IPS-20b (cell line): ENCODE measurements around the gene LGMN.

ENCODE experiments used
- H3K27ac ChIP-seq: one replicate; pipeline ENCODE4 v1.5.1; 2013; ENCODE audit warnings: low read length
- H3K27me3 ChIP-seq: 2 replicates; pipeline ENCODE4 v1.6.1; 2013; ENCODE audit warnings: mild to moderate bottlenecking, low read length, inconsistent platforms; ENCODE audit not compliant: insufficient read depth
- H3K36me3 ChIP-seq: 2 replicates; pipeline ENCODE4 v1.6.1; 2013; ENCODE audit warnings: low read depth, mild to moderate bottlenecking, inconsistent platforms, low read length, moderate library complexity; ENCODE audit not compliant: insufficient read depth
- H3K4me1 ChIP-seq: 2 replicates; pipeline ENCODE4 v1.6.1; 2013; ENCODE audit warnings: mild to moderate bottlenecking, control low read depth, inconsistent platforms, low read length, moderate library complexity; ENCODE audit not compliant: insufficient read depth
- H3K4me3 ChIP-seq: 2 replicates; pipeline ENCODE4 v1.5.1; 2013; ENCODE audit warnings: mild to moderate bottlenecking, low read length, inconsistent platforms
- H3K9ac ChIP-seq: 2 replicates; pipeline ENCODE4 v1.6.1; 2013; ENCODE audit warnings: low read depth, mild to moderate bottlenecking, inconsistent platforms, low read length, moderate library complexity
- H3K9me3 ChIP-seq: 2 replicates; pipeline ENCODE4 v1.6.1; 2013; ENCODE audit warnings: mild to moderate bottlenecking, low read depth, low read length, inconsistent platforms; ENCODE audit not compliant: insufficient read depth

Gene LGMN

DNA sequence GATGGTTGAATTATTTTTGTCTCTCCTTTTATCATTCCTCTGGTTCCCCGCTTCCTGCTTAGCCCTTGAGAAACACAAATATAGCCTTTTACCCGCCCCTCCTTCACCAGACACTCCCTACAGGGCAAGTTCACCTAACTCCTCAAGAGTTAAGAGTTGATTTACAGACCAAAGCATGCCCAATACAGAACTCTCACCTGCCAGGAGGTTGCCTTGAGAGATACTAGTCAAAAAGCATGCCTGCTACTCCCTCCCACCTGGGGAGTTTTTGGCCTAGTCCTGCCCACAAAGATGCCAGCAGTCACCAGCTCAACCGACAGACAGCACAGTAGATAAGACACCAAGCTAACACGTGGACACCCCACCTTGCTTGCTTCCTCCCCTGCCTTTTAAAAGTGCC lies 11.2 kb downstream of the LGMN start:
- H3K9ac ChIP-seq, result no peak overlapping the region
- H3K27ac ChIP-seq, result no peak overlapping the region
- H3K27me3 ChIP-seq, result no peaks in the 10 kb centered on the region
- no peak overlapping the region for H3K4me3 ChIP-seq
- H3K36me3 ChIP-seq, result peaks cover 8% of the 10 kb centered on the region; the same call in 1 of the 2 replicates
- no peaks in the 10 kb centered on the region for H3K4me1 ChIP-seq
- H3K9me3 ChIP-seq, result no peaks in the 10 kb centered on the region

DNA sequence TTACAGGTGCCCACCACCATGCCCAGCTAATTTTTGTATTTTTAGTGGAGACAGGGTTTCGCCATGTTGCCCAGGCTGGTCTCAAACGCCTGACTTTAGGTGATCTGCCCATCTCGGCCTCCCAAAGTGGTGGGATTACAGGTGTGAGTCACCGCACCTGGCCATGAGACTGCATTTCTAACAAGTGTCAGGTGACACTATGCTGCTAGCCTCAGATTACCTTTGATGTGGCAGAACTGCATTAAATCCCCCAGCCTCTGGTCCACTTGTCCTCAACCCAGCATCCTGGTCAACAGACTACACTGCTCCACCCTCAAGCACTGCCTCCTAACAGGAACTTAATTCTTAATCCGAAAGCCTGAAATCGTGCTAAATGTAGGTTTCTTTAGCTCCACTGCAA lies 13.1 kb downstream of the LGMN start:
- Histone ChIP-seq H3K4me3 (no peak overlapping the region), H3K9me3 (no peaks in the 10 kb centered on the region), H3K27ac (no peak overlapping the region), H3K27me3 (no peaks in the 10 kb centered on the region), H3K9ac (no peak overlapping the region), H3K4me1 (no peaks in the 10 kb centered on the region), H3K36me3 (peaks cover 19% of the 10 kb centered on the region)

DNA sequence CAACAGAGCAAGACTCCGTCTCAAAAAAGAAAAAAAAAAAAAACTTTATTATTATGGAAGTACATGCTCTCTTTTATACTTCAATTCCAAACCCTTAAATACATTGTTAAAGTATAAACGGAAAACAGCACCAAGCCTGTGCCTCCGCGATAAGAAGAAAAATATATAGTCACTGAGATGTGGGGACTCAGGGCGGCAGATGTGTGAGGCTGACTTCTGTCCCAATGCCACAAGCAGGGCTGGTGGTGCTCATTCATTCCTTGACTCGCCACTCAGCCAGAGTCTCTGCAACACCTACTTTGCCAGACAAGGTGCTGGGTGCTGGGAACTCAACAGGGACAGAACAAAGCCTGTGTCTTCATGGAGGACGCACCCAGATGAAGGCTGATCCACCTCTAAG lies 13.8 kb downstream of the LGMN start:
- H3K4me3 ChIP-seq, result no peak overlapping the region
- H3K36me3 ChIP-seq, result peaks cover 19% of the 10 kb centered on the region
- no peaks in the 10 kb centered on the region for H3K27me3 ChIP-seq
- no peak overlapping the region for H3K27ac ChIP-seq
- no peaks in the 10 kb centered on the region for H3K4me1 ChIP-seq
- no peak overlapping the region for H3K9ac ChIP-seq
- no peaks in the 10 kb centered on the region for H3K9me3 ChIP-seq

DNA sequence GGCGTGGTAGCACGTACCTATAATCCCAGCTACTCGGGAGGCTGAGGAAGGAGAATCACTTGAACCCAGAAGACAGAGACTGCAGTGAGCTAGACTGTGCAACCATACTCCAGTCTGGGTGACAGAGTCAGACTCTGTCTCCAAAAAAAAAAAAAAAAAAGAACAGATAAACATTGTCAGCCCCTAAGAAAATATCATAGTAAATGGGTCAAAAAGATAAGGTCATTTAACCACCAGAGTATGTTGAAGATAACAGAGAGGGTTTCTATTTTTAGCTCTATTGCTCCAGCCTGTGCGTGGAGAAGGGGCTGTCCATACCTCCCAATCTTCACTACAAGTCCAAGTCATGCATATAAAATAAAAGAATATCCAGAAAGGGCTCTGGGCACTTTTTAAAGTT lies 15.4 kb downstream of the LGMN start:
- Histone ChIP-seq H3K27me3 (no peaks in the 10 kb centered on the region), H3K27ac (no peak overlapping the region), H3K36me3 (peaks cover 25% of the 10 kb centered on the region), H3K4me1 (no peaks in the 10 kb centered on the region), H3K9me3 (no peaks in the 10 kb centered on the region), H3K9ac (no peak overlapping the region), H3K4me3 (no peak overlapping the region)

DNA sequence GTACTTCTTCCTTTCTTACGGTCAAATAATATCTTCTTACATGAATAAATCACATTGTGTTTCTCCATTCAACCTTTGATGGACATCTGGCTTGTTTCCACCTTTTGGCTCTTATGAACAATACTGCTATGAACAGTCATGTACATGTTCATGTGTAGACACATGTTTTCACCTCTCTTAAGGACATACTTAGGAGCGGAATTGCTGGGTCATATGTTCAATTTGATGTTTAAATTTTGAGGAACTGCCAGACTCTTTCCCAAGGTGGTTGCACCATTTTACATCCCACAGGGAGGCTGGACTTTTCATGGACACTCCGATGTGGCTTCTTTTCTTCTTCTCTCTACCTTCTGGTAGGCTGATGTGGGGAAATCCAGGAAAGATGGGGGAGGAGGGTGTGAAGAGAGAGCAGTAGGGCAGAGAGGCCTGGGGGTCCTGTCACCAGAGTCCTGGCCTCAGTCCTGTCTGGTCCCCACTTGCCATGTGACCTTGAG lies 16.8 kb downstream of the LGMN start:
- Histone ChIP-seq H3K27me3 (no peaks in the 10 kb centered on the region), H3K36me3 (peaks cover 25% of the 10 kb centered on the region), H3K4me3 (no peak overlapping the region), H3K27ac (no peak overlapping the region), H3K4me1 (no peaks in the 10 kb centered on the region; the same call in 1 of the 2 replicates), H3K9ac (no peak overlapping the region), H3K9me3 (no peaks in the 10 kb centered on the region)

DNA sequence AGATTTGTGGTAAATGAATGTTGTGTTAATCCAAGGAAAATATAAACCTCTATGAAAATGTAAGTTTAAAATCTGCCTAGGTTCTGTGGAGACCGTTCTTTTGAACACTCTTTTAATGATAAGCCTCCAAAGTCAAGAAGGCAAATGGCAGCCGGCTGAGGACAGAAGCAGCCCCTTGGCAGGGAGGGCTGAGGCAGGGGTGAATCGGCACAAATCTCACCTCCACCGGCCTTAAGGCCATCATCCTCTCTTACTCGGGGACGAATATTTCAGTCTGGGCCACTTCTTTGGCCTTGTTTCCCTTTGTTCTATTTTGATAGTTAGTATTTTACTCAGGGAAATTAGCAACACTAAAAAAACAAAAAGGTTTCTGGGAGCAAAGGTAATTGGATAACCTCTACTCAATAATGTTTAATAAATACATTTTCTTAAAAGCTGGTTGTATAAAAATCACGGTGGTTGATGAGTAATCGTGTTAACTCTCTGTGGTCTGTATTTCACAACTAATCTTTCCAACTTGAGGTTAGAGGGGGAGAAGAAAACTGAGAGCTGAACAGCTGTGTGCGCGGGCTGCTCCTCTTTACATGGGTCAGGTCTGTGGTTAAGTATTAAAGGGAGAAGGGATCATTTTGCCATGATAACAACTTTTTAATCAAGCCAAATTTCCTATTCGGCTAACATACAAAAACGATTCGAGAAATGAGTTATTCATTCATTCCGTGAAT lies 18.6 kb downstream of the LGMN start:
- Histone ChIP-seq H3K36me3 (peaks cover 25% of the 10 kb centered on the region), H3K4me1 (no peaks in the 10 kb centered on the region; the same call in 1 of the 2 replicates), H3K9me3 (no peaks in the 10 kb centered on the region), H3K4me3 (no peak overlapping the region), H3K27ac (no peak overlapping the region), H3K27me3 (no peaks in the 10 kb centered on the region), H3K9ac (no peak overlapping the region)

DNA sequence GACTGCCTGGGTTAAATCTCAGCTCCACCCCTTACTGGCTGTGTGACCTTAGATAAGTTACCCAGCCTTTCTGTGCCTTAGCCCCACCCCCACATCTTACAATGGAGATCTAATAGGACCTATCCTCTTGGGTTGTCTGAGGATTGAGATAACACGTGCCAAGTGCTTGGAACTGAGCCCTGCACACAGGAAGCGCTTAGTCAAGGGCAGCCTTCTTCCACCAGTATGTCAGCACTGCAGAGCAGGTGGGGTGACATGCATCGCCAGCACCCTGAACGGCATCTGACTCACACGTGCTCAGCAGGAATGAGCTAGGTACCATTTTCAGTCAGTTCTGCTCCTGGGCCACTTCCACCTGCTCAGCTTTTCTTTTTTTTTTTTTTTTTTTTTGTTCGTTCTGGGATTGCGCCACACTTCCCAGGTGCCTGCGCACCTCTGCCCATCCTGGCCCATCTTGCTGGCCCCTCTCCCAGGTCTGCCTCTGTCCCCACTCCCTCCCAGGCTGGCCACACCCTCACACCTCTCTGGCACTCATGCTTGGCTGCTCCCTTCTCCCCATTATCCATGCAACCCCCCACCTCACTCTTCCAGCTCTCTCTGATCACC lies 19.6 kb downstream of the LGMN start:
- H3K4me1 ChIP-seq, result no peaks in the 10 kb centered on the region; the same call in 1 of the 2 replicates

DNA sequence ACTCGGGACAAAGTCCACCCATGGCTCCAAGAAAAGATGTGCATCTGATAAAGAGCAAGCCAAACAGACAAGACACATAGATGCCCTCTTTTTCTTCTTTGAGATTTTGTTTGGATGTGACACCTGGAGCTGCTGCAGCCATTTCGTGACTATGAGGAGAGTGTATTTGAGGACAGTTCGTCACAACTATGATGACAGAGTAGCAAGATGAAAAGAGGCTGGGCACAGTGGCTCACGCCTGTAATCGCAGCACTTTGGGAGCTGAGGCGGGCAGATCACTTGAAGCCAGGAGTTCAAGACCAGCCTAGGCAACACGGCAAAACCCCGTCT lies 21.5 kb downstream of the LGMN start:
- Histone ChIP-seq H3K36me3 (peaks cover 17% of the 10 kb centered on the region), H3K4me3 (no peak overlapping the region), H3K4me1 (no peaks in the 10 kb centered on the region; the same call in 1 of the 2 replicates), H3K9me3 (no peaks in the 10 kb centered on the region), H3K27me3 (no peaks in the 10 kb centered on the region), H3K27ac (no peak overlapping the region), H3K9ac (no peak overlapping the region)

More for the DNA sequence above, 19.6 kb downstream of the LGMN start:
- Histone ChIP-seq H3K9me3 (no peaks in the 10 kb centered on the region), H3K27ac (no peak overlapping the region), H3K36me3 (peaks cover 25% of the 10 kb centered on the region), H3K4me3 (no peak overlapping the region), H3K9ac (no peak overlapping the region), H3K27me3 (no peaks in the 10 kb centered on the region)

DNA sequence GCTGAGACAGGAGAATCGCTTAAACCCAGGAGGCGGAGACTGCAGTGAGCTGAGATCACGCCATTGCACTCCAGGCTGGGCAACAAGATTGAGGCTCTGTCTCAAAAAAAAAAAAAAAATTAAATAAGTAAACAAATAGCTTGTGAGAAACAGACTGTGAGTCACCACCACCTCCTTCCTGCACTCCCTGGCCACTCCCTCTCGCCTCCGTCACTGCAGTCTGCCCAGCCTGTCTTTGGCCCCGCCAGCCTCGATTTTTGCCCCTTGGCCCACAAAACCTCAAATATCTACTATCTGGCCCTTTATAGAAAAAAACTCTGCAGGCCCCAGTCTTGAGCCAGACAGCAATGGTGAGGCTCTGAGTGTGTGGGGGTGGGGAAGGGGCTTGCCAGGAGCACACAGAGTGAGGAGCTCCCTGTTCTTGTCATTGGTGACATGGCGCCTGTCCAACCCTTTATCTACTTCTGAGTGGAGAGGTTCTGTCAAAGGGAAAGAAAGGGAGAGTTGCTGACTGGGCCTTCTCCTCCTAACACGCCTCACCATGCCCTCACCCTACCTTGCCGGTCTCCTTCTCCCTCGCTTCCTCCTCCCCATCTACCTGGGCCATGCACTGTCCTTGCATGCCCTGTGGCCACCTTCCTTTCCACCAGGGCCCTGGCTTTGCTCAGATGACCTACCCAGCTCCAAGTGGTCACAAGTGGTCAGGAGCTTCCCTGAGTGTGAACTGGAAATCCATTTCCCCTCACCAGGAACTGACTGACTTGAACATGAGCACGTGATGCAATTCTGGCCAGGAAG lies 22.1 kb downstream of the LGMN start:
- H3K36me3 ChIP-seq, result peaks cover 12% of the 10 kb centered on the region
- no peaks in the 10 kb centered on the region for H3K9me3 ChIP-seq
- no peaks in the 10 kb centered on the region; the same call in 1 of the 2 replicates for H3K4me1 ChIP-seq
- no peak overlapping the region for H3K4me3 ChIP-seq
- no peak overlapping the region for H3K9ac ChIP-seq
- no peaks in the 10 kb centered on the region for H3K27me3 ChIP-seq
- H3K27ac ChIP-seq, result no peak overlapping the region

DNA sequence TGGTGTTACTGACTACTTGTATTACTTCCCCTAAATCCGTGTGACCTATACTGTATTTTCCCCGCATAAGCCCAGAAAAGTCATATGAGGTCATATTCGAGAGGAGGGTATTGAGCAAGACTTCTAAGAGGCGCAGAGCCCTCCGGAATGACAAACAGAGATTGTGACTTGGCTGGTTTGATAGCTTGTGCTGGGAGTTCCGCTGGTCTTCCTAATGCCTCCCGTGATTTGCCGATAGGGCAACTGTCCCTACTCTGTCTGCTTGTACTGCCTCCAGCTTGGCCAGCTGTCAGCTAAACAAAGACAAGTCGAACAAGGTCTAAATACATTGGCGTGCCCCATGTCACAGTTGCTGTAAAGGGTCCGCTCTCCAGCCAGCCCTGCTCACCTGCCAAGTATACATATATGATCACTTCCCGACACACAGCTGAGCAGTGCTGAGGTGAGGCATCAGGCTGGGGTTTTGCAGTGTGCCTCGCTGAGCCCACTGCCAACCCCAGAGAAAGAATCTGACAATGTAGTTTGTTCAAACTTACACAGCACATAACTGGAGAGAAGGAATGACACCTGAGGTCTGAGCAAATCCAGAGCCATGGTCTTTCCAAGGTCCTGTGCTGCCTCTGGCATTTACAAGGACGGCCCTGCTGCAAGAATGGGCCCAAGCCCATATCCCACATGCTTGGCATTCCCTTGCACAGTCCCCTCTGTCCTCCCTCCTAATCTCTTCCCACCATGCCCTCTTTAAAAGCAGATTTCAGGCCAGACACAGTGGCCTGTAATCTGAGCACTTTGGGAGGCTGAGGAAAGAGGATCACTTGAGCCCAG lies 23.7 kb downstream of the LGMN start:
- H3K36me3 ChIP-seq, result peaks cover 7% of the 10 kb centered on the region; the same call in 1 of the 2 replicates
- H3K9me3 ChIP-seq, result no peaks in the 10 kb centered on the region
- no peak overlapping the region for H3K4me3 ChIP-seq
- H3K27ac ChIP-seq, result no peak overlapping the region
- no peaks in the 10 kb centered on the region; the same call in 1 of the 2 replicates for H3K4me1 ChIP-seq
- H3K27me3 ChIP-seq, result no peaks in the 10 kb centered on the region
- no peak overlapping the region for H3K9ac ChIP-seq

DNA sequence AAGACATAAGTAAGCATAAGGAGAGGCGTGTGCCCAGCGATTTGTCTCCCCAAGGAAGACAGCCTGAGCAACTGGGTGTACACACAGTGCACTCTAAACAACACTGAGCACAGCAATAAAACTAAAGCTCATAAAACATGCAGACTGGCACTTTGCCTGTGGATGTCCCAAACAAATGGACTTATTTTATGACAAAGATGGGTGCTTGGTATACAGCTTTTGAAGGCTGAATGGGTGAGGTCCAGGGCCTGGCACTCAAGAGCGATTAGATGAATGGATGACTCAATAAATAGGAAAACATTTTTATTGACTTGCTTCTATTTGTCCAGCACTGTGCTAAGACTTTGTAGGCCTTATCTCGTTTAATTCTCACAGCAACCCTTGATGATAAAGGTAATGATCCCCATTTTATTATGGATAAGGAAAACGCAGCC lies 28.5 kb downstream of the LGMN start:
- no peaks in the 10 kb centered on the region for H3K27me3 ChIP-seq
- H3K4me1 ChIP-seq, result no peaks in the 10 kb centered on the region
- no peaks in the 10 kb centered on the region for H3K9me3 ChIP-seq
- no peak overlapping the region for H3K27ac ChIP-seq
- H3K4me3 ChIP-seq, result no peak overlapping the region
- no peak overlapping the region for H3K9ac ChIP-seq
- H3K36me3 ChIP-seq, result no peaks in the 10 kb centered on the region; the same call in 1 of the 2 replicates
